Neural progenitor cell (in vitro differentiated cells): ENCODE data around the gene METTL4.

ENCODE experiments used
- CTCF ChIP-seq: fragments of 200-600 bp; sonication (generic); IDR thresholded peaks from 2 replicates; pipeline ENCODE4 v1.5.1; 2017; ENCODE audit warnings: antibody characterized with exemption, mild to moderate bottlenecking
- EZH2 ChIP-seq: fragments of 200-600 bp; sonication (generic); IDR thresholded peaks from 2 replicates; pipeline ENCODE4 v1.6.1; 2017; ENCODE audit warnings: antibody characterized with exemption, mild to moderate bottlenecking, moderate library complexity
- EZH2phosphoT487 ChIP-seq: fragments of 200-600 bp; sonication (generic); IDR thresholded peaks from 2 replicates; pipeline ENCODE4 v1.6.1; 2017; ENCODE audit warnings: antibody characterized with exemption

- TF ChIP-seq EZH2 (no peak), CTCF (no peak), EZH2phosphoT487 (no peak)
These were observed 38.3 kb upstream of the METTL4 start for GRCh38 chr18:2609604-2610003.
